Measurements from ENCODE around the gene ZNF101.

ZNF101 gene

DNA sequence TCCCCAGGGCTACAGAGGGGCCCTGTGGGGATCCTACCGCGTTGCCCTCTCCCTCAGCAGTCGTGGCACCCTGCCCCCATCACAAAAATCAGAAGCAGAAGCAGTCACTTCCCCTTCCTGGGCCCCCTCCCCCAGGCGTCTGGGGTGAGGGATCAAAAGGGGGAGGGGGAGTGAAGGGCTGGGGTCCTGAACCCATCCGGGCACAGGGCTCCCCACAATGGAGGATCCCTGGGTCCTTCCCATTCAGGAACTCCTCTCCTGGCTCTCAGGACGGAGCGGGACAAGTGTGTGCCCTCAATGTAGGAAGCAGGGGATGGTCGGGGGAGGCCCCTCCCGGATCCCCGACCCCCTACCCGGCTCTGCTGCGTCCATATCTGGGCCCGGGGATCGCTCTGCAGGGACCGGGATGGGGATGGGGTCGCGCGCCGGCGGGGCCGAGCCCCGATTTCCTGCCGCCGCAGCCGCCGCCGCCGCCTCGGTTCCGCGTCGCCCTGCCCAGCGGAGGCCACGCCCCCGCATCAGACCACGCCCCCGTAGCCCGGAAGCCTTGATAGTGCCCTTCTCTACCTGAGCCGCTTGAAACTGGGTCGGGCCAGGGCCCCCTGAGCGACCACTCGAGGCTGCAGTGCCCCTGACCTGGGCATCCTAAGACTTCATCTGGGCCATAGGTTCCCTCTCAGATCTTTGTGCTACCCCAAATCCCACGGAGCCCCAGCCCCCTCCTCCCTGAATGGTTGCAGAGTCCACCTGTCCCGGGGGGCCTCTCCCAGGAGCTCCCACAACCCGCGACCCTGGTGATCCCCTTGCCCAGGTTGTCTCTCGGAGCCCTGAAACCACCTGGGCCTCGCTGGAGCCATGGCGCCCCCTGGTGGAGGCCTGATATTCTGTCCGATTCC, 25.2 kb upstream of the ZNF101 start, which contains the start of gene GMIP:
TSS of gene GMIP (minus strand) at position 500 of the 896 bp plus-strand sequence. CDS start at position 372, 128 bp downstream.
- under 1% methylated on average over 46 of the region's 50 CpGs for WGBS
- DNase-seq: peak; percentile 53
- Histone ChIP-seq H3K4me1 (ENCODE audit: control insufficient read depth, insufficient read depth, low read depth, low read length) (peaks cover 9% of the 10 kb centered on the region), H3K79me1 (replicated peaks; ENCODE audit: low read length, poor library complexity, severe bottlenecking) (peaks cover 16% of the 10 kb centered on the region), H3K36me3 (ENCODE audit: control insufficient read depth in 1 of 2, insufficient read depth in 2 of 2, low read depth in 1 of 2, low read length in 2 of 2) (peaks cover 44 to 54% of the 10 kb centered on the region in 2 experiments), H3K18ac (ENCODE audit: low read depth in 1 of 2, low read length in 2 of 2) (peak within 1 kb of the TSS; percentile 56 to 84), H3K27ac (ENCODE audit: low read length, poor library complexity, severe bottlenecking) (no peak within 1 kb of the TSS), H3K14ac (ENCODE audit: low read length in 2 of 2) (peak within 1 kb of the TSS in 1 of 2 experiments; percentile 6), H3K9ac (ENCODE audit: low read length) (peak within 1 kb of the TSS; percentile 89), H2BK120ac (ENCODE audit: low read depth, low read length) (peak within 1 kb of the TSS; percentile 74), H3K4me2 (ENCODE audit: low read length, poor library complexity, severe bottlenecking) (peak within 1 kb of the TSS; percentile 82), H2BK5ac (ENCODE audit: low read depth, low read length, poor library complexity, severe bottlenecking) (peak within 1 kb of the TSS; percentile 4), H2BK15ac (ENCODE audit: low read depth, poor library complexity, severe bottlenecking) (peak within 1 kb of the TSS; percentile 87), H3K23ac (ENCODE audit: low read length in 2 of 2) (peak within 1 kb of the TSS in 1 of 2 experiments; percentile 64), H2BK12ac (ENCODE audit: low read length in 2 of 2) (peak within 1 kb of the TSS in 1 of 2 experiments; percentile 24), H4K91ac (ENCODE audit: low read length) (peak within 1 kb of the TSS; percentile 84), H4K8ac (ENCODE audit: low read length) (peak within 1 kb of the TSS; percentile 56), H3K27me3 (ENCODE audit: control insufficient read depth in 1 of 2, insufficient read depth in 1 of 2, low read length in 2 of 2) (no peaks in the 10 kb centered on the region), H3K9me3 (ENCODE audit: control insufficient read depth, low read length) (no peaks in the 10 kb centered on the region), H2AFZ (ENCODE audit: low read depth, low read length) (peak within 1 kb of the TSS; percentile 46), H2AK5ac (ENCODE audit: low read length, severe bottlenecking) (no peak within 1 kb of the TSS), H3K4me3 (ENCODE audit: insufficient read depth in 1 of 2, low read depth in 1 of 2, low read length in 2 of 2) (peak within 1 kb of the TSS; percentile 81 to 92), H3K4ac (ENCODE audit: low read depth in 1 of 2, low read length in 2 of 2) (peak within 1 kb of the TSS in 1 of 2 experiments; percentile 91)

DNA sequence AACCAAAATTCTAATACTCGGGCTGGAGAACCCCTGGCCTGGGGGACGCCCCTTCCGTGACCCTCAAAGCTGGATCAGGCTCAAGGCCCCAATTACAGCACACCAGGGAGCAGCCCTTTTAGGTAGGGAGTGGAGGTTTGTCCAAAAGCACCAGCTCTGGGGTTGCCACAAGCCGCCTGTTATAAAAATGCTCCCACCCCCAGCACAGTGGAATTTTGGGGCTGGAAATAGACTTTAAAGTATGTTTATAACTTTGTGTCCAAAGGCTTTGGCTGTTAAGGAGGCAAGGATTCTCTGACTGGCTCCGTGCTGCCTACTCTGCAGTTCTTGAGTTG, 24.6 kb upstream of the ZNF101 start:
- Histone ChIP-seq H3K27ac (ENCODE audit: low read length, poor library complexity, severe bottlenecking) (no peak overlapping the region), H3K9me3 (ENCODE audit: control insufficient read depth, low read length) (no peaks in the 10 kb centered on the region), H3K27me3 (ENCODE audit: control insufficient read depth in 1 of 2, insufficient read depth in 1 of 2, low read length in 2 of 2) (no peaks in the 10 kb centered on the region), H3K9ac (ENCODE audit: low read length) (no peak overlapping the region), H3K4ac (ENCODE audit: low read depth in 1 of 2, low read length in 2 of 2) (no peak overlapping the region), H3K4me3 (ENCODE audit: insufficient read depth in 1 of 2, low read depth in 1 of 2, low read length in 2 of 2) (no peak overlapping the region), H2BK120ac (ENCODE audit: low read depth, low read length) (no peak overlapping the region), H2BK15ac (ENCODE audit: low read depth, poor library complexity, severe bottlenecking) (no peak overlapping the region), H3K18ac (ENCODE audit: low read depth in 1 of 2, low read length in 2 of 2) (no peak overlapping the region), H2AFZ (ENCODE audit: low read depth, low read length) (no peak overlapping the region), H4K91ac (ENCODE audit: low read length) (no peak overlapping the region), H2BK5ac (ENCODE audit: low read depth, low read length, poor library complexity, severe bottlenecking) (no peak overlapping the region), H3K4me1 (ENCODE audit: control insufficient read depth, insufficient read depth, low read depth, low read length) (peaks cover 9% of the 10 kb centered on the region), H3K79me1 (replicated peaks; ENCODE audit: low read length, poor library complexity, severe bottlenecking) (peaks cover 16% of the 10 kb centered on the region), H3K14ac (ENCODE audit: low read length in 2 of 2) (no peak overlapping the region), H4K8ac (ENCODE audit: low read length) (no peak overlapping the region), H3K23ac (ENCODE audit: low read length in 2 of 2) (no peak overlapping the region), H2BK12ac (ENCODE audit: low read length in 2 of 2) (no peak overlapping the region), H2AK5ac (ENCODE audit: low read length, severe bottlenecking) (no peak overlapping the region), H3K36me3 (ENCODE audit: control insufficient read depth in 1 of 2, insufficient read depth in 2 of 2, low read depth in 1 of 2, low read length in 2 of 2) (peaks cover 44 to 54% of the 10 kb centered on the region in 2 experiments), H3K4me2 (ENCODE audit: low read length, poor library complexity, severe bottlenecking) (no peak overlapping the region)
- whole genome bisulfite sequencing: 31% methylated on average over 5 of the region's 5 CpGs
- DNase-seq: no peak

GRCh38 chr19:19645233-19645870, 23.3 kb upstream of the ZNF101 start:
- Histone ChIP-seq H3K23ac (ENCODE audit: low read length in 2 of 2) (no peak overlapping the region), H3K4me3 (ENCODE audit: insufficient read depth in 1 of 2, low read depth in 1 of 2, low read length in 2 of 2) (no peak overlapping the region), H3K27ac (ENCODE audit: low read length, poor library complexity, severe bottlenecking) (no peak overlapping the region), H4K91ac (ENCODE audit: low read length) (no peak overlapping the region), H2BK15ac (ENCODE audit: low read depth, poor library complexity, severe bottlenecking) (no peak overlapping the region), H4K8ac (ENCODE audit: low read length) (no peak overlapping the region), H3K4ac (ENCODE audit: low read depth in 1 of 2, low read length in 2 of 2) (no peak overlapping the region), H2AFZ (ENCODE audit: low read depth, low read length) (no peak overlapping the region), H2BK5ac (ENCODE audit: low read depth, low read length, poor library complexity, severe bottlenecking) (no peak overlapping the region), H3K4me1 (ENCODE audit: control insufficient read depth, insufficient read depth, low read depth, low read length) (peaks cover 9% of the 10 kb centered on the region), H3K9ac (ENCODE audit: low read length) (no peak overlapping the region), H3K9me3 (ENCODE audit: control insufficient read depth, low read length) (no peaks in the 10 kb centered on the region), H3K36me3 (ENCODE audit: control insufficient read depth in 1 of 2, insufficient read depth in 2 of 2, low read depth in 1 of 2, low read length in 2 of 2) (peaks cover 53 to 54% of the 10 kb centered on the region in 2 experiments), H2BK120ac (ENCODE audit: low read depth, low read length) (no peak overlapping the region), H2BK12ac (ENCODE audit: low read length in 2 of 2) (no peak overlapping the region), H3K14ac (ENCODE audit: low read length in 2 of 2) (no peak overlapping the region), H3K27me3 (ENCODE audit: control insufficient read depth in 1 of 2, insufficient read depth in 1 of 2, low read length in 2 of 2) (no peaks in the 10 kb centered on the region), H3K4me2 (ENCODE audit: low read length, poor library complexity, severe bottlenecking) (no peak overlapping the region), H2AK5ac (ENCODE audit: low read length, severe bottlenecking) (no peak overlapping the region), H3K79me1 (replicated peaks; ENCODE audit: low read length, poor library complexity, severe bottlenecking) (peaks cover 16% of the 10 kb centered on the region), H3K18ac (ENCODE audit: low read depth in 1 of 2, low read length in 2 of 2) (no peak overlapping the region)
- DNase-seq: no peak
- 97% methylated on average over 17 of the region's 17 CpGs for WGBS

Data from mesenchymal stem cell (in vitro differentiated cells and primary cell).